WERI-Rb-1 (cell line): Measurements from ENCODE around the gene ZNF17.

ENCODE experiments used
- DNase-seq: peaks from one replicate; pipeline ENCODE4 v3.0.0-alpha.2; 2020
- H3K27ac ChIP-seq: fragments of 250-450 bp; sonication (Bioruptor Pico); 2 replicates; pipeline ENCODE4 v1.5.1; 2020; ENCODE audit warnings: mild to moderate bottlenecking, moderate library complexity
- H3K27me3 ChIP-seq: fragments of 250-450 bp; sonication (Bioruptor Pico); 2 replicates; pipeline ENCODE4 v1.5.1; 2021; ENCODE audit warnings: mild to moderate bottlenecking, low read depth, moderate library complexity; ENCODE audit not compliant: insufficient read depth, severe bottlenecking
- H3K36me3 ChIP-seq: fragments of 250-450 bp; sonication (Bioruptor Pico); 2 replicates; pipeline ENCODE4 v1.5.1; 2020; ENCODE audit warnings: mild to moderate bottlenecking, moderate library complexity
- H3K4me3 ChIP-seq: 2 replicates; pipeline ENCODE4 v1.5.1; 2011; ENCODE audit warnings: low read depth, mild to moderate bottlenecking, control low read depth, low read length
- H3K9me3 ChIP-seq: fragments of 250-450 bp; sonication (Bioruptor Pico); 2 replicates; pipeline ENCODE4 v1.5.1; 2021; ENCODE audit warnings: mild to moderate bottlenecking, moderate library complexity; ENCODE audit not compliant: severe bottlenecking
- TF ChIP-seq, protein P1 (sequence below): IDR thresholded peaks from 2 replicates; pipeline ENCODE4 v1.5.1; 2011; ENCODE audit warnings: low read depth, mild to moderate bottlenecking, control low read depth, inconsistent platforms, low read length

ZNF17 gene

DNA sequence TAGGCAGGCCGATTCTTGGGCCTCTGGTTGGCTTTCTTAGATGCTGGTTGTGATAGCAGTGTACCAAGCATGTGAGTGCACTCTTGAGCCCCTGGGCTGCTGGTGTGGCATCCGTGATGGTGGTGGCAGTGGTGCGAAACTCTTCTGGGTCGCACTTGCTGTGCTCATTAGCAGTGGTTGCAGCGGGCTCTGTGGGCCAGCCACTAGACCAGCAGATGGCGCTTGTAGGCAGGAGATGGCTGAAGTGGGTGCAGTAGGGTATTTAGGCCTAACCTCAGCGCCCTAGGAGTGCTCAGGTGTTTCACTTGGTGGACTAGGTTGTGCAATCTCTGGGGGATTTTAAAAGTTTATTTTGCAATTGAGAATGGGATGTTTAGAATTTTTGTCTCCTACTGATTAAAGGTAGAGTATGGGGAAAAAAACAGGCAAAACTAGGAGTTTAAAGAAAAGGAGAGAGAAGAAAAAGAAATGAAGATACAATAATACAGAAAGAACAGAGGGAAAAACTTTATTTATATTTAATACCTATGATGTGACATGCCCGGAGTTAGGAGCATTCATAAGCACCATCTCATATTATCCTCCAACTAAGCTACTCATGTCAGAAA is 4.3 kb upstream of the ZNF17 start:
- Histone ChIP-seq H3K27ac (no peak overlapping the region), H3K9me3 (no peaks in the 10 kb centered on the region), H3K4me3 (no peak overlapping the region), H3K27me3 (no peaks in the 10 kb centered on the region), H3K36me3 (no peaks in the 10 kb centered on the region; the same call in 1 of the 2 replicates)
- peak; percentile 80 for DNase-seq
- TF ChIP-seq, protein P1, sequence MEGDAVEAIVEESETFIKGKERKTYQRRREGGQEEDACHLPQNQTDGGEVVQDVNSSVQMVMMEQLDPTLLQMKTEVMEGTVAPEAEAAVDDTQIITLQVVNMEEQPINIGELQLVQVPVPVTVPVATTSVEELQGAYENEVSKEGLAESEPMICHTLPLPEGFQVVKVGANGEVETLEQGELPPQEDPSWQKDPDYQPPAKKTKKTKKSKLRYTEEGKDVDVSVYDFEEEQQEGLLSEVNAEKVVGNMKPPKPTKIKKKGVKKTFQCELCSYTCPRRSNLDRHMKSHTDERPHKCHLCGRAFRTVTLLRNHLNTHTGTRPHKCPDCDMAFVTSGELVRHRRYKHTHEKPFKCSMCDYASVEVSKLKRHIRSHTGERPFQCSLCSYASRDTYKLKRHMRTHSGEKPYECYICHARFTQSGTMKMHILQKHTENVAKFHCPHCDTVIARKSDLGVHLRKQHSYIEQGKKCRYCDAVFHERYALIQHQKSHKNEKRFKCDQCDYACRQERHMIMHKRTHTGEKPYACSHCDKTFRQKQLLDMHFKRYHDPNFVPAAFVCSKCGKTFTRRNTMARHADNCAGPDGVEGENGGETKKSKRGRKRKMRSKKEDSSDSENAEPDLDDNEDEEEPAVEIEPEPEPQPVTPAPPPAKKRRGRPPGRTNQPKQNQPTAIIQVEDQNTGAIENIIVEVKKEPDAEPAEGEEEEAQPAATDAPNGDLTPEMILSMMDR = peak; percentile 84

DNA sequence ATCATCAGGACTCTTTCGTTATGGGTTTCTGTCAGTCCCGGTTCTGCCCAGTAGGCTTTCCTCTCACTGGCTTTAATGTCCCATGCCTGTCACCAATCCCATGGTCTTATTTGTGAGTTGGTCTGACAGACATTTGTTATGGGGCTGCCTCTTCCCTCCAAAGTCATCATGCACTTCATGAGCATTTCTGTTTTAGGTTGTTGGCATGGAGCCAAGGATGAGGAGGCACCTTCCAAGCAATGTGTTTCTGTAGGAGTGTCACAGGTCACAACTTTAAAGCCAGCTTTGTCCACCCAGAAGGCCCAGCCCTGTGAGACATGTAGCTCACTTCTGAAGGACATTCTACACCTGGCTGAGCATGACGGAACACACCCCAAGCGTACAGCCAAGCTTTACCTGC is 8.5 kb downstream of the ZNF17 start:
- H3K36me3 ChIP-seq = peaks cover 34% of the 10 kb centered on the region
- no peaks in the 10 kb centered on the region for H3K27me3 ChIP-seq
- no peak for DNase-seq
- TF ChIP-seq, protein P1 = no peak
- no peaks in the 10 kb centered on the region for H3K9me3 ChIP-seq
- no peak overlapping the region for H3K27ac ChIP-seq
- H3K4me3 ChIP-seq = no peak overlapping the region

DNA sequence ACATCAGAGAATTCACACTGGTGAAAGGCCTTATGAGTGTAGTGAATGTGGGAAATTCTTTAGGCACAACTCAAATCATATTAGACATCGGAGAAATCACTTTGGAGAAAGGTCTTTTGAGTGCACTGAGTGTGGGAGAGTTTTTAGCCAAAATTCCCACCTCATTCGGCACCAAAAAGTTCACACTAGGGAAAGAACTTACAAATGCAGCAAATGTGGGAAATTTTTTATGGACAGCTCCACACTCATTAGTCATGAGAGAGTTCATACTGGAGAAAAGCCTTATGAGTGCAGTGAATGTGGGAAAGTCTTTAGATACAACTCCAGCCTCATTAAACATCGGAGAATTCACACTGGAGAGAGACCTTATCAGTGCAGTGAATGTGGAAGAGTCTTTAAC is 10.1 kb downstream of the ZNF17 start:
- no peaks in the 10 kb centered on the region for H3K9me3 ChIP-seq
- DNase-seq = no peak
- H3K36me3 ChIP-seq = peaks cover 34% of the 10 kb centered on the region
- H3K27me3 ChIP-seq = no peaks in the 10 kb centered on the region
- H3K4me3 ChIP-seq = no peak overlapping the region
- no peak overlapping the region for H3K27ac ChIP-seq
- TF ChIP-seq, protein P1 = no peak

DNA sequence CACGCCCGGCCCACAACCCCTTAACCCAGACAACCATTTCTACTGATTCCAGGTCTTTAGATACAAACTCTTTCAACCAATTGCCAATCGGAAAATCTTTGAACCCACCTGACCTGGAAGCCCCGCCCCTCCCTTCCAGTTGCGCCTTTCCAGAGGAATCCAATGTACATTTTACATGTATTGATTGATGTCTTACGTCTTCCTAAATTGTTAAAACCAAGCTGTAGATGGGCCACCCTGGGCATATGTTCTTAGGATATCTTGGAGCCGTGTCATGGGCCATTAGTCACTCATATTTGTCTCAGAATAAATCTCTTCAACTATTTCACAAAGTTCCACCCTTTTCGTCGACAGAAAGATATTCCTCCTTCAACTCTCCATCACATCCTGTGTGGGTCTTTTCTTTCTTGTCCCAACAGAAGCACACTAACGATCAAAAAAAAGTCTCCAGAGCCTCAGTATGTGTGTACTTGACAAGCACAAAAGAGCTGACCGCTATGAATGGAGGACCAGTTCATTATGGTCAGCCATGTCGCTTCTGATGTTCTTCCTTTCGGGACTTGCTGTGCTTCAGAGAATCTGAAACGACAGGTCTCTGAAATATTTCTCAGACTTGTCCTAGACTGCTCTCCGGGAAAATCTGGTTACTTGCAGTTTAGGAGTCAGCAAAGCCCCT is 23.6 kb downstream of the ZNF17 start:
- peaks cover 20% of the 10 kb centered on the region for H3K36me3 ChIP-seq
- H3K9me3 ChIP-seq = peaks cover 2% of the 10 kb centered on the region
- TF ChIP-seq, protein P1 = no peak
- peak overlapping the region; percentile 57 for H3K4me3 ChIP-seq
- H3K27me3 ChIP-seq = no peaks in the 10 kb centered on the region
- peak overlapping the region; percentile 89 for H3K27ac ChIP-seq
- no peak for DNase-seq

DNA sequence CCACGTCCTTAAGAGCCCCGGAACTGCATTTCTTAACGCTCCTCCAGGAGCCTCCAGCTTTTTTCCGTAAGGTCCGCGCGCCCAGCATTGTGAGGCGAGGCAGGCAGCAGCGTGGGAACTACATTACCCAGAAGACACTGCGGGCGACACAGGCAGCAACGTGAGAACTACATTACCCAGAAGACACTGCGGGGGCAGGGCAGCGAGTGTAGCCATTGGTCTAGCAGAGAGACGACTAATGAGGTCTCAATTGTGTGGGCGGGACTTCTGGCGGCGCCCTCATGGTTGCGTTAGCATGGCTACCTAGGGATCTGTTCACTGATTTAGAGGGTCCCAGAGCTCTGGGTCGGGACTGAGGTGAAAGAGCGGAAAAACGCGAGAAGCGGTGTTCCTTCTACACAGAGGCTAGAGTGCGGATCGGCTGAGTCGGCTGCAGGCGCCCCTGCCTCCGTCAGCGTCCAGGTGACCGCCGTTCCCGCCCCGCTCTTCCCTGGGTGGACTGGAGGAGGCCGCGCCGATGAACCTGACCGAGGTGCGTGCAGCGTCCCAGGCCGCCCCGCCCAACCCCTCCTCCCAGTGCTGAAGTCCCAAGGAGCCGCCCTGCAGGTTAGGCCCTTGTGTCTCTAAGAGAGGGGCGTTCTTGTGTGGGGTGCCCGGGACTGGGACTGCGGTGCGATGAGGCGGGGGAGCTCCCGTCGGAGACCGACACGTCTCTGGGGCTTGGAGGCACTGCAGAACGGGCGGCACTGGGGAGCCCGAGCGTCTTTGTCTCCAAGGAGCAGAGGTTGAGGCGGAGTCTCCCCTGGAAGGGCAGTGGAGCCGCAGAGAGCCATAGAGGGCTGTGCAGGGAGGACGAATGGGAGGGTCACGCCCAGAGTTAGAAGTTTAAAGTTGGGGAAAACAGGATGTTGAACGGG is 24.4 kb downstream of the ZNF17 start, which contains the start of gene ZNF749:
Gene ZNF749, plus strand, starts transcription at position 264 of the 917 bp plus-strand sequence. Its CDS starts 254 bp downstream, at position 518.
- Histone ChIP-seq H3K9me3 (peaks cover 2% of the 10 kb centered on the region), H3K4me3 (peak within 1 kb of the TSS; percentile 57), H3K27ac (peak within 1 kb of the TSS; percentile 89), H3K27me3 (no peaks in the 10 kb centered on the region), H3K36me3 (peaks cover 20% of the 10 kb centered on the region)
- TF ChIP-seq, protein P1 = no peak
- DNase-seq = peak; percentile 99
